Keratinocyte (primary cell): ENCODE data around the gene MAVS.

Experiments used
- CTCF ChIP-seq, 3 experiments: IDR thresholded peaks in 1 of 3; conservative IDR thresholded peaks in 1 of 3; optimal IDR thresholded peaks in 1 of 3; 2 replicates in 2 of 3; 3 replicates in 1 of 3; pipeline versions ENCODE3 to v1.5.1; 2011; ENCODE audit warnings: low read length in 3 of 3, mild to moderate bottlenecking in 3 of 3, moderate library complexity in 2 of 3, control low read depth in 1 of 3, inconsistent platforms in 1 of 3; ENCODE audit not compliant: insufficient read depth in 2 of 3; ENCODE audit errors: extremely low read depth in 1 of 3
- EZH2 ChIP-seq: IDR thresholded peaks from one replicate; pipeline ENCODE4 v1.6.1; 2012; ENCODE audit warnings: inconsistent platforms, mild to moderate bottlenecking, low read length, moderate library complexity

GRCh38 chr20:3803854-3804253, 42.8 kb upstream of the MAVS start:
- no peak for TF ChIP-seq CTCF (optimal IDR thresholded peaks at IDR 0.05 in 1 of 3, IDR thresholded peaks at IDR 0.05 in 1 of 3, conservative IDR thresholded peaks at IDR 0.05 in 1 of 3; ENCODE audit: extremely low read depth in 1 of 3, insufficient read depth in 2 of 3, low read length in 3 of 3)
- no peak for TF ChIP-seq EZH2
